GM19372 (cell line): ENCODE results near the gene TMPRSS4.

Experiments used
- ATAC-seq: cut with Tn5 transposase; IDR thresholded peaks from one replicate; pipeline ENCODE4 v1.9.1; 2021; ENCODE audit warnings: mild to moderate bottlenecking, low read depth, moderate library complexity; ENCODE audit not compliant: unreplicated experiment

Gene TMPRSS4

DNA sequence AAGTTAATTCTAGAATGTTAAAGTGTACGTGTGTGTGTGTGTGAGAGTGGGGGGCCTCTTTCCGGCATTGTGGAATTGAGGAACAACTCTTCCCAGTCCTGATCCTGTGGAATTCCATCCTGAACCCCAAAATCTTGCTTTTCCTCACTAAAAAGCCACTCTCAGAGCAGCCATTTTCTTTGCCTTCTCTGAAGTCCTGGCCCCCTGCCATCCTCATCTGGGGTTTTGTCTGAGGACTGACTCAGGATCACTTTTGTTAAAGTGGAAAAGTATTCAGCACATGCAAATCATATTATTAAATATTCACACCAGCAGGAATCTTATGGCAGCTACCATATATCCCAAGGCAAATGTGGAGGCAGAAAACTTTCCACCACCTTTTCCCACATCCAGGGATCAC lies 72.0 kb downstream of the TMPRSS4 start:
- no peak for ATAC-seq

DNA sequence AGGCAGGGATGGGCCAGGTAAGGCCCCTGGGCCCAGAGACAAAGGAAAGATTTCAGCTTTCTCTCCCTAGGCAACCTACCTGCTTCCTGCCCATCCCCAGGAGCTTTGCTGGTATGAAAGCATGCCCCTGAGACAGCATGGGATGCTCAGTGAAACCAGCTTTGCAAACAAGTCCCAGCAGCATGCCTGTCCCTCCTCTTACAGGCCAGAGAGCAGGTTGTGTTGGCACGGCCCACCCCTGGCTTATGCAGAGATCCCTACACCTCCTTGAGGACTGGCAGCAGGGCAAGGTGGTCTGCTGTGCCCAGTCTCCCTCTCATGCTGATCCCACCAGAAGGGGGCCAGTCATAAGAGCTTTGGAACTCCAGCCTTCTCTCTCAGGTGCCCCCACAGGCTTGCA lies 72.6 kb downstream of the TMPRSS4 start:
- ATAC-seq, result no peak

DNA sequence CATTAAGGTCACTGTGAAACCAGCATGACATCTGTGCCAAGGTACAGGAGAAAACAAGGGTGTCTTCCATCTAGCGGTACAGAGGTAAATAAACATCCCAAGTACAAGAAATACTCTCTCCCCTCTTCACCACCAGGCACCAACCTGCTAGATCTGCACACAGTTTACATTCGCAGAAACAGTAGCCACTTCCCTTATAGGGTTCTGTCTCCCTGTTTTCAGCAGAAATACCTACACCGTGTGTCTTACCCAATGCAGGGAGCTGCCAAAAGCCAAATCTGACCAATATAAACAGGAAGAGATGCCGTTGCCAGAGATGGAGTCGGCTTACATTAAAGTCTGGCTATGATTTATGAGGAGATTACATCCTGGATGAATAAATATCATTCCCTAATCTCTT lies 74.6 kb downstream of the TMPRSS4 start:
- no peak for ATAC-seq

DNA sequence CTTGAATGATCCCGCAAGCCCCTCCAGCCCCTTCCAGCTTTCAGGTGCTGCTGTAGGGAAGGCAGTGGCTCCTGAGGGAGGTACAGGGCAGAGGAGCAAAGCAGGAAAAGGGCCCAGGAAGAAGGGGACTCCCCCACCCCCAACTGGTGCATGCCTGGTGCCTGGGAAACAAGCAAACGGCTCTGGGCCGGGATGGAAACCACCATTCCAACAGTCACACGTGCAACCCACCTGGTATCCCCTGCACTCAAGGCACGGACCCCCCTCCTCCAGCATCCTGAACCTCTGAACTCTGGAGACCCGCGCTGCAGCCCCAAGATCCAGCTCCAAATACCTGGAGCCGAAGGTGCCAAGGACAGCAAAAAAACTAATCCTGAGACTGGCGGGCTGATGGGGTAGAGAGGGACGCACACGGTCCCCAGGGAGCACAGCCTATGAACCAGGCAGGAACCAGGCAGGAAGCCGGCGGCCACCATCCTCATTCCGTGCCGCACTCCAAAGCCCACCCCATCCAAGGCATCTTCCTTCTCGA lies 75.2 kb downstream of the TMPRSS4 start:
- no peak for ATAC-seq

DNA sequence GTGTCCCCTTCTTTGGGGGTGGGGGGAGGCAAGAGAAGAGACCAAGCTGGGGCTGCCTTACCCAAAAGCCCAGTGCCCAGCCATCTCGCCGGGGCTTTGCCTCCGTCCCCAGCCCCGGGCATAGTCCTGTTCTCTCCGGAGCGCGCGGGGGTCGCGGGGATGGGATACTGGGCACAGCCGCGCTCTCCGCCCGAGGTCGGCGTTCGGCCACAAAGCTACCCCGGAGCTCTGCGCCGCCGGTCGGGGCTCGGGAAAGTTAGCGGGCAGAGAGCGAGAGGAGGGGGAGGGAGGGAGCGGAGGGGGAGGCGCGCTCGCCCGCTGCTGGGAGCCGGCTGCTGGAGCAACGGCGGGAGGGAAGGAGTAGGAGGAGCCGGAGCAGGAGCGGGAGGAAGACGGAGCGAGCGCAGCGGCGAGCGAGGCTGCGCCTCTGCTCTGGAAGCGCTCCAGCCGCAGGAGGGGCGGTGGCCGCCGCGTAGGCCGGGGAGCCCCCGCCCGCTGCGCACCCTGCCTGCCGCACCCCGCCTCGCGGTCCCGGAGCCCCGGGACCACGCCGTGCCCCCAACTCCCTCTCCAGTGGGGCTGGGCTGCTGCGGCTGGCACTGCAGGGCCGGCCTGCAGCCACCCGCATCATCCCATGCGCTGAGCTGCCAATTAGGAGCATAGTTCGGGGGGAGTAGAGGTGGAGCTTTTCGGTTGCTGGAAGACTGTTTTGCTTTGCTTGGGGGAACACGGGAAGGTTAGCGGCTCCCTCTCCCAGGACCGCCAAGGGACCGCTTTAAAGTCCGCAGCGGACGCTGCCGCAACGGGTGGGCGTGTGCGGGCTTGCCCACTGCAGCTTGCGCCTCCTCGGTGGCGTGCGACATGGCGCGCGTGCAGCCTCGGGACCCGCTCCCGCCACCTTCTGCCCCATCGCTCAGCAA lies 75.9 kb downstream of the TMPRSS4 start, which contains the start of gene SCN4B:
Gene SCN4B, minus strand, starts transcription at position 272 of the 920 bp plus-strand sequence. Its CDS starts 150 bp downstream, at position 122.
- no peak for ATAC-seq

GRCh38 chr11:118153516-118153915 lies 76.6 kb downstream of the TMPRSS4 start:
- no peak for ATAC-seq

GRCh38 chr11:118153976-118154375 lies 77.1 kb downstream of the TMPRSS4 start:
- ATAC-seq, result no peak

GRCh38 chr11:118154641-118155040 lies 77.8 kb downstream of the TMPRSS4 start:
- no peak for ATAC-seq

- no peak for ATAC-seq
These were observed 79.1 kb downstream of the TMPRSS4 start for GRCh38 chr11:118155776-118156530.

GRCh38 chr11:118156531-118157185 lies 79.8 kb downstream of the TMPRSS4 start:
- no peak for ATAC-seq

DNA sequence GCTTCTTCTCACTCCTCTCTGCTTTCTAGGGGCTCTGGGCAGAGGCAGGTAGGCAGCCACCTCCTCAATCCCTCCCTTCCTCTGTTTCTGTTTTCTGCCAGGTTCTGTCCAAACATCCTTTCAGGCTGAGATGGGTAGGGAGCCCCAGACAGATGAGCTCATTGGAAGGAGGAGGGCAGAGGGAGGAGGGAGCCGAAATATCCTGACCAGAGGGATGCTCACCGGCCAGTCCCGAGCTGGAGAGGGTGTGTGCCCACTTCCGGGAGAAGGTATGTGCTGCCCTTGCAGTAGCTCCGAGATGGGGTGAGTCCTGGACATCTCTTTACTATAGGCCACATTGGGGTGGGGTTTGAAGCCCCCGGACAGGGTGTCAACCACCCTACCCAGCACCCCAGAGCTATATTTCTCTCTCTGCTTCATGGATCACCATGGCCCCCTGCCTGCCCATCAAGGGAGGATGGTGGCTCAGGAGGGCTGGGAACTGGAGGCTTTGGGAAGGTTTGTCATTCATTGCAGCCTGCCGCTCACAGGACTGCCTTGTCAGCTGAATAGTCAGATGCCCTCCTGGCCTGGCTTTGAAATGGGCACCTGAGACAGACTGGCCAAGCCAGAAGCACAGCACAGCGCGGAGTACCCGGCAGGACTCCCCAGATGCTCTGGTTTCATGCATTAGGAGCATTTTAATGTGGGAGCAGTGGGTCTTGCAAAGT lies 80.5 kb downstream of the TMPRSS4 start:
- ATAC-seq, result no peak

DNA sequence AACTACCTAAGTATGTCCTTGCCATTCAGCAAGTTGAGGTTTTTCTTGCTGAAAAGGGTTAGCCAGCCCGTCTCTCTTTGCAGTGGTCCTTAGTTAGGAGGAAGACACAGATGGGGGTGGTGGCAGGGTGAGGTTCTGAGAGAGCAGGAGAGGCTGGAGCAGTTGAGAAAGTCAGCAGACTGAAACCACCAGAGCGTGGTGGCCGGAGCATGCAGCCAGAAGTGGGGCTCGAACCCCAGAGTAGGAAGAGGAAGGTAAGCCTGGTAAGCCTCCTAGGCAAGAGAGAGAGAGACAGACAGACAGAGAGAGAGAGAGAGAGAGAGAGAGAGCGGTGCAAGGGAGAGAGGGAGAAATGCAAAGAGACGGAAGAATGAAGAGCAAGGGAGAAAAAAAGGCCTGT lies 84.9 kb downstream of the TMPRSS4 start:
- ATAC-seq, result no peak

GRCh38 chr11:118162846-118163245 lies 86.0 kb downstream of the TMPRSS4 start:
- ATAC-seq, result no peak

DNA sequence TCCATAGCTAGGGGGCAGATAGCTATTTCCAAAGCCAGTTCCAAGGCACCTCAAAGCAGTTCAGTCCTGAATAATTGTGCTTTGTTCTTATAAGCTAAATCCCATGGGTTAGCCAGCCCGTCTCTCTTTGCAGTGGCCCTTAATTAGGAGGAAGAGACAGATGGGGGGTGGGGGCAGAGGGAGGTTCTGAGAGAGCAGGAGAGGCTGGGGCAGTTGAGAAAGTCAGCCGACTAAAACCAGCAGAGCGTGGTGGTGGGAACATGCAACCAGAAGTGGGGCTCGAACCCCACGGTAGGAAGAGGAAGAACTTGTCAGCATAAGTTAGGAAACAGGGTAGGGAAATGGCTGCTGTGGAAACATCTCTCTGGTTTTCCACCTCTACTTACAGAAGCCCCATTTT lies 86.6 kb downstream of the TMPRSS4 start:
- no peak for ATAC-seq

GRCh38 chr11:118164885-118165284 lies 88.0 kb downstream of the TMPRSS4 start:
- ATAC-seq, result no peak

GRCh38 chr11:118166641-118167040 lies 89.8 kb downstream of the TMPRSS4 start:
- no peak for ATAC-seq

- no peak for ATAC-seq
These were observed 90.4 kb downstream of the TMPRSS4 start for GRCh38 chr11:118167253-118167652.

DNA sequence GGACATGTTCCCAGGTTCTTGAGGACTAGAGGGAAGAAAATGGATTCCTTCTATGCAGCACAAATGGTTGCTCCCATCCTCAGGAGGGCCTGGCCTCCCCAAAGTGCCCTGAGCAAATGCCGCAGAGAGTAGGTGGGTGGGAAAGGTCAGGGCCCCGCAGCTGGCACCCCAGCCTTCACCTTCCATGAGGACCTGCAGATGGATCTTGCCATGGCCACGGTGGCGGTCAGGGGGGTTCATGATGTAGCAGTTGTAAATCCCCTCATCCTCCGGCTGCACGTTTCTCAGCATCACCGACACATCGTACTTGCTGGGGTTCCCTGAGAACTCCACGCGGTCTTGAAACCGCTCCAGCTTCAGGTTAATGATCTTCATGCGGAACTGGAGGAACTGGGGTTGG lies 91.0 kb downstream of the TMPRSS4 start:
- ATAC-seq, result no peak

GRCh38 chr11:118168316-118168715 lies 91.4 kb downstream of the TMPRSS4 start:
- ATAC-seq, result no peak

DNA sequence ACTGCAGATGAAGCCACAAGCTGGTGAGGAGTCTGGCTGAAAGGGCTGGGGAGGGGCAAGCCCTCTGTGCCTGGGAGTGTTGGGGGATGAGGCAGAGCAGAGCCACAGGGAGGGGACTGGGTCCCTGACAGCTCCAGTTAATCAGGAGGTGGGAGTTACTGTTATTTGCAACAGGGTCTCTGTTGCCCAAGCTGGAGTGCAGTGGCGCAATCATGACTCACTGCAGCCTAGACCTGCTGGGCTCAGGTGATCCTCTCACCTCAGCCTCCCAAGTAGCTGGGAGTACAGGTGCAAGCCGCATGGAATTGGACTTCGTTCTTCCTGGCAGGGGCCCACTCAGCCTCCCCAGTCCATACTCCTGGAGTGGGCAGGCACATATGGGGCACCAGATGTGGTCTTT lies 91.9 kb downstream of the TMPRSS4 start:
- no peak for ATAC-seq
